ENCODE results near the gene SMC3.
"Not testable (repeated sequence)": the region's sequence is repeated elsewhere in the genome, so short reads cannot be mapped to it uniquely, and the experiment has no call there.

SMC3 gene

GRCh38 chr10:110628161-110628560 lies 60.7 kb downstream of the SMC3 start:
- no peak for DNase-seq

- DNase-seq, result peak; percentile 65
Observed at GRCh38 chr10:110629680-110630191, 62.2 kb downstream of the SMC3 start.

GRCh38 chr10:110631934-110632333 lies 64.4 kb downstream of the SMC3 start:
- no peak for DNase-seq

- DNase-seq, result no peak
Observed at GRCh38 chr10:110632591-110633215, 65.2 kb downstream of the SMC3 start.

DNA sequence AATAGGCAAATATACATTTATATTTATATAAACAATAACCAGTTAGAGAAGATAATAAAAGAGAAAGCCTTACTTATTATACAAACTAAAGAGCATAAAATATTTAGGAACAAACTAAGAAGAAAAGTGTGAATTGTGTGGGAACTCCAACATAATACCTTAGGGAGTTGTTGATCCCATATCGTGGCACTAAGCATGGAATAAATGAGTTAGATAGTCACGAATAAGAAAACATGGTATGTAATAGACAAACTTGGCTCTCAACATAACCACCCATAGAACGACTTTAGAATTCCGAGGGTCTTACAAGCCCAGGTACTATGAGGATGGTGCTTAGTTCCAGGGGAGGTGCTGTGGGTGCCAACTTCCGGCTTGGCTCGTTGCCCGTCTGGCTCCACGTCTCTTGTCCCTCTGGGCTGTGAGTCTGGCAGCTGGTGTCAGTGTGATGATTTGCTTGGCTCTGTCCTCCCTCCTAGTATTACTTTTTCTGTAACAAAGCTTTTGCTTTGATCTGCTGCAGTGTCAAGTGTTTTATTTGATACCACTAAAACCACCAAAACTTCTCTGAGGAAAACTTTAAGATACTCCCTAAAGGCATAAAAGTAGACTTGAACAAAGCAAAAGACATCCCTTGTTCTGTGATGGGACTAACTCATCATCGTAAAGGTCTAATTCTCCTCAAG lies 67.2 kb downstream of the SMC3 start:
- peak; percentile 25 for DNase-seq

DNA sequence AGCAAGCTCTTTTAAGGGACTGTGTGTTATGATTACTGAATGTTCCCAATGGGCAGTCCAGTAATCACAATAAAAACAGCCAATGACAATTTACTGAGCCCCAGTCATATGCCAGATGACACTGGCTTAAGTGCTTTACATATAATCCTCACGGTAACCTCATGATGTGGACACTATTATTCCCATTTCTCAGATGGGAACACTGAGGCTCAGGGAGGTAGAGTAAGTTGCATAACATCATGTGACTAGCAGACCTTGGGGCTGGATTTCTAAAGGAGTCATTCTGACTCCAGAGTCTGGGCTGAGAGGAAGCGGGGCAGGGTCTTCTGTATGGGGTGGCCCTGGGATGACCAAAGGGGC lies 69.1 kb downstream of the SMC3 start:
- no peak for DNase-seq

GRCh38 chr10:110636932-110637557 lies 69.5 kb downstream of the SMC3 start:
- no peak for DNase-seq

DNA sequence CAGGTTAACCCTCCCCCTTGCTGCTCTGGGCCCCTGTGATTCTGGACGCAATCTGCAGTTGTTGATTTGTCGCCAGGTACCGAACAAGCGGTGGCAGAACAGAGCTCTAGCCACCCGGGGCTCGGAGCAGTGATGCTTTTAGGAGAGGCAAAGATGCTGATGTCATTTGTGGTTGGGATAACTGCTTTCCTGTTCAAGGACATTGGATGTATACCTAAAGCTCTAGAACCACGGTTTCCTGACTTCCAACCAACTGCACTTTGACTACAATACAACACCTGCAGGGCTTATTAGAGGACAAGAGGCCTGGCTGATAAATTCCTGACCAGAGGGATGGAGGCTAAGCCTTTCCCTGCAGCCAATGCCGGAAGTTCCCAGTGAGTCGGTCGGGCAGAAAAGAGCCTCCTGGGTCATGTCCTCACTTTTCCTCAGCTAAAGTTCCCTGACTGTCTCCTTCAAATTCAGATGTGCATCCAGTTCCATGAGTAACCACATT lies 70.1 kb downstream of the SMC3 start:
- DNase-seq, result no peak

DNA sequence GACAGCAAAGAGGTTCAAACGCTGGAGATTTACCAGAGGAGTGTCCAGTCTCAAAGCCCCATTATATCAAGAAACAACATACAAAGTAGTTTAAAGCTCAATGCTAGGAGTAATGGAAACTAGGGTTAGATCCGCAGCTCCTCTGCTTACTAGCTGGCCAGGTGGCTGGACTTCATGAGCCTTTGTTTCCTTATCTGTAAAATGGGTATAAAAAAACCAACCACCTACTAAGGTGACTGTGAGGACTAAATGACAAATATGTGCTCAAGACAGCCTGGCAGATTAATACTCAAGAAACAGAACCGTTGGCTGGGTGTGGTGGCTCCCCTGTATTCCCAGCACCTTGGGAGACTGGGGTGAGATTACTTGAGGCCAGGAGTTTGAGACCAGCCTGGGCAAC lies 70.8 kb downstream of the SMC3 start:
- DNase-seq, result no peak

DNA sequence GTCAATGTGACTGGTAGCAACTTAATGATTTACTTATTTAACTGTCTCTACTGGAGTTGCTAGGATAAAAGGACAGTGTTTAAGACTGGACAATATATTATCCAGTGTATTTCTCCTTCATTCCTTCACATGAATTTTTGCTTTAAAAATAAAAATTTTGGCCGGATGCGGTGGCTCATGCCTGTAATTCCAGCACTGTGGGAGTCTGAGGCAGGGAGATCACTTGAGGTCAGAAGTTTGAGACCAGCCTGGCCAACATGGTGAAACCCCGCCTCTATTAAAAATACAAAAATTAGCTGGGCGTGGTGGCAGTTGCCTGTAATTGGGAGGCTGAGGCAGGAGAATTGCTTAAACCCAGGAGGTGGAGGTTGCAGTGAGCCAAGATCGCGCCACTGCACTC lies 71.6 kb downstream of the SMC3 start:
- not testable (repeated sequence) for DNase-seq

- DNase-seq, result not testable (repeated sequence)
Observed at GRCh38 chr10:110639858-110640257, 72.4 kb downstream of the SMC3 start.

- DNase-seq, result no peak
Observed at GRCh38 chr10:110641256-110641655, 73.8 kb downstream of the SMC3 start.

DNA sequence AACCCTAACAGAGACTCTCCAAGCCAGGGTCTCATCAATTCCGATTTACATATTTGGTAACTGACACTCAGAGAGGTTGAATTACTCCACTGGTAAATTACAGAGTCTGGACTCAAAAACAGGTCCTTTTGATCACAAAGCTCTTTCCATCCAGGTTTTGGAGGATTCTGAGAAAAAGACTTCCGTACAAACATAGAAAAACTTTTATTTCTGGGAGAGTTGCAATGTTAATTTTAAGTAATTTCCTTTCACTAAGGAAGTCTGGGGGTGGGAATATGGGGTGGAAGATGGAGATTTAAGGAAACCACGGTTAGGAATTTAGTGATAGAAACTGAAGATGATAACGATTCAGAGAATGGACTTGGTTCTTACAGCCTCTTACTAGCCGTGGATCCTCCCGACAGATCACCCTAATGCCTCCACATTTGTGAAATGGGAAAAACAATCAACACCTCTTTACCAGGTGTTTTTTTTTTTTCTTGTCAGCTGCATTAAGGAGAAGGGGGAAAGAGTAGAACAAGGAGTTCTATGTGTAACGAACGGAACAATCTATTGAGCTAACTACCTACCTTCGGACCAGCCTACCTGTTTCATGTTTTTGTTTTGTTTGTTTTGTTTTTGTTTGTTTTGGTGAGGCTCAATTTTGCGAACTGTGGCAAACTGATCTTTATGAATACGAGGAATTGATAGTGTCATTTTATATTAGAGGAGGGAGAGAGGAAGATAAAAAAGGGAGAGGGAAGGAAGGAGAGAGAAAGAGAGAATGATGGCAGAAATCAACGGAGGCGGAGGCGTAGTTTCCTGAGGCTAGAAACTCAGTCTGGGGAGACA lies 74.9 kb downstream of the SMC3 start:
- DNase-seq, result no peak

GRCh38 chr10:110643035-110643652 lies 75.6 kb downstream of the SMC3 start:
- no peak for DNase-seq

DNA sequence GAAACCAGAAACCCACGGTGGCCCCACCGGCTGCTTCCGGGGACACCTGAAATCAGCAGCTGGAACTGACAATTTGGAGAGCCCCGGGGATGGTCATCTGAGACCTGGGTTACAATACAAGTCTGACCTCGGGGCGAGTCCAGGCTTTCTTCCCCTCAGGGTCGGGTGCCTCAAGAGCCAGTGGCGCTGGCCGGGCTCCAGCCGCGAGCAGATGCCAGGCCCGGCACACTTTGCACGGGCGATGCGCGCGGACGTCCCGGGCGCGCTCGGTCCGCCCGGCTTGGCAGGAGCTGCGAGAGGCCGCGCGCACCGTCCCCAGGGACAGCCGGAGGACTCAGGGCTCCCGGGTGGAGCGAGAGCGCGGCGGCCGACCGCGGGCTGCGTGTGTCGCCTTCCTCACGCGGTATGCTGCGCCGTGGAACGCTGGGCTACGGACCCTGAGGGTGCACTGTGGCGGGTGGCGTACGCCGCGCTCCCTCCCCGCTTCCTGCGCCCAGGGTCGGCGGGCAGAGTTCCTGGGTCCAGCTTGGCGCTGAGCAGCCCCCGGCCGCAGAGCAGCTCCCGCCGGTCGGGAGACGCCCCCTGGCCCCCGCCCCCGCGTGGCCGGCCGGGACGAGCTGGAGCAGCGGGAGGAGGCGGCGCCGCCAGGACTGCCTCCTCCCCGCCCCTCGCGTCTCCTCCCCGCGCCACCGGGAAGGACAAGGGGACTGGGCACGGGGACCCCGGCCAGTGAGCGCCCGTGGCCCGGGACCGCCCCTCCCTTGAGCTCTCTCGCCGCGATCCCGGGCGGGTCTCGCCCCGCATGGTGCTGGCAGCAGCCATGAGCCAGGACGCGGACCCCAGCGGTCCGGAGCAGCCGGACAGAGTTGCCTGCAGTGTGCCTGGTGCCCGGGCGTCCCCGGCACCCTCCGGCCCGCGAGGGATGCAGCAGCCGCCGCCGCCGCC lies 76.4 kb downstream of the SMC3 start, which contains the start of gene RBM20:
TSS of gene RBM20 (plus strand) at position 684 of the 945 bp plus-strand sequence. CDS start at position 803, 119 bp downstream.
- no peak for DNase-seq

- DNase-seq, result no peak
Observed at GRCh38 chr10:110644598-110645462, 77.3 kb downstream of the SMC3 start.

DNA sequence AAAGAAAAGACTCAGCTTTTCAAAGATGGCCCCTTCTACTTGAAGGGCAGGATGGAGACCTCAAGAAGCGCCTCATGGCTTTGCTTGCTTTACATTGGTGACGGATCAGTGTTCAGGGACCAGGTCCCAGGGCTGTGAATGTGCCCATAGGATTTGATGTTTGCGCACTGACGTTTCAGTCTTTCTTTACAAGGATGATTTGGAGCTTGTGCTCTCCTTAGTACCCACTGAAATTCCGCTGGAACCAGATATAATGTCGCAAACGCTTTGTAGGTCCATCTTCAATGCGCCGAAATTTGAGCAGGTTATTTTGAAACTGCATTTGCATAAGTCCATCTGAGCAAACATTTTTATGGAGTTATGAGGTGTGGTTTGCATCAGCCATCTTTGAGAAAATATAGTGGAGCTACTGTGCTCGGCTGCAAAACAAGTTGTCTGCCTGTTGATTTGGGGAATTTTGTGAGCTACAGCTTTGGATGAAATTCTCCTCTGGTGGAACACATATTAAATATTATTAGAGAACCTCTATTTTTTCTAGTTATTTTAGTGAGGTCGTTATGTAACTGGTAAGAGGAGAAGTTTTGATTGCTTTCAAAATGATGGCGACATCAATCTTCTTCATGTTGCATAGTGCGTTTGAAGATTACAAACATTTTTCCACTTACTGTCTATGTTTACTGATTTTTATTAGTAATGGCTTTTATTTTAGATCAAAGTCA lies 79.1 kb downstream of the SMC3 start:
- no peak for DNase-seq

DNA sequence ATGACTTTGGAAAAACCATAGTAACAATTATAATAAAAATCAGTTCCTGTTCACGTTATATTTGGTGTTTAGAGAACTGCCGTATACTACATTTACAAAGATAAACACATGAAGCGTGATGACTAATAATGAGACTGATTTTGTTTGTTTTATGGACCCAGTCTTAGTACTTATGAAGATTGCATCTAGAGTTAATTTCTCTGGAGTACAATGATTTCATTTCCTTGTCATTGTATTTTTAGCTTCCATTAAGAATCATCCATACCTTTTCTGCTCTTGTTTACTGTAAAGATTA lies 79.6 kb downstream of the SMC3 start:
- no peak for DNase-seq

DNA sequence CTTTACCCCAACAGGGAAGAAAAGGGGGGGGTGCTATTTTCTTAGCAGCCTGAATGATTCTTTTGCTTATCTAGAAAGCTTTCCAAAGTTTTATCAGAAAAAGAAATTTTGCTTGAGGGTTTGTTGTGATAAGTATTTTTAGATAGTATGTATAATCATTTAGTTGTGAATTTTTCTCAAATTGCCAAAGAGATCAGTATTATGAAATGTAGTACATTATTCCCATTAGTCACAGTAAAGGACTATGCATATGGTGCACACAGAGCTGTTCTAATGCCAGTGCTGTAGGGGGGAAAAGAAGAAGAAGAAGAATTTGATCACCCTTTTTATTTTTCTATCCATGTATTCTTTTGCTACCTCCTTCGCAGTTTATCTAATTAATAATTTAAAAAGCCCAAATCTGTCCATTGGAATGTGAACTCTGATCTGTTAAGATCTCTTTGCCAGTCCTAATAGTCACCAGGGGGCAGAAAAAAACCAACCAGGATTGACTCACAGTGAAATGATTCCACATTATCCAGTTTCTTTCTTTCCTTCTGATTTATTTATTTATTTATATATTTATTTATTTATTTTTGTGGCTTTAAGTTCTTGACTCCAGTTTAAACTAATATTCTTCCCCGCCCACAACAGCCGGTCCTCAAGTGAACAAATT lies 81.3 kb downstream of the SMC3 start:
- no peak for DNase-seq

All from DMS79 treated with DMSO at 0.1 percent for 48 hours (cell line).